CD1c-positive myeloid dendritic cell (primary cell): ENCODE measurements around the gene TADA1.
"Not testable (repeated sequence)": the region's sequence is repeated elsewhere in the genome, so short reads cannot be mapped to it uniquely, and the experiment has no call there.

Experiments
- DNase-seq: peaks from one replicate; pipeline ENCODE4 v3.0.0-alpha.2; 2016; ENCODE audit errors: extremely low spot score

Gene TADA1

GRCh38 chr1:166889776-166890175, 13.7 kb upstream of the TADA1 start:
- no peak for DNase-seq

- DNase-seq: no peak
Observed at GRCh38 chr1:166888373-166889111, 12.5 kb upstream of the TADA1 start.

GRCh38 chr1:166884971-166885370, 8.9 kb upstream of the TADA1 start:
- no peak for DNase-seq

GRCh38 chr1:166884040-166884642, 8.1 kb upstream of the TADA1 start:
- peak; percentile 48 for DNase-seq

GRCh38 chr1:166882893-166883292, 6.8 kb upstream of the TADA1 start:
- DNase-seq: no peak

GRCh38 chr1:166878173-166878917, 2.3 kb upstream of the TADA1 start:
- not testable (repeated sequence) for DNase-seq

- no peak for DNase-seq
Observed at GRCh38 chr1:166876540-166876838, 425 bp upstream of the TADA1 start.

- no peak for DNase-seq
Observed at GRCh38 chr1:166875302-166875733, 746 bp downstream of the TADA1 start.

- DNase-seq: no peak
Observed at GRCh38 chr1:166874464-166874863, 1.6 kb downstream of the TADA1 start.

GRCh38 chr1:166870584-166870983, 5.5 kb downstream of the TADA1 start:
- no peak for DNase-seq

GRCh38 chr1:166869318-166870099, 6.6 kb downstream of the TADA1 start:
- no peak for DNase-seq

GRCh38 chr1:166868639-166869038, 7.4 kb downstream of the TADA1 start:
- no peak for DNase-seq

GRCh38 chr1:166865926-166866325, 10.1 kb downstream of the TADA1 start:
- no peak for DNase-seq

GRCh38 chr1:166859597-166859996, 16.5 kb downstream of the TADA1 start:
- no peak for DNase-seq

- no peak for DNase-seq
Observed at GRCh38 chr1:166858726-166859419, 17.2 kb downstream of the TADA1 start.

GRCh38 chr1:166857995-166858394, 18.1 kb downstream of the TADA1 start:
- no peak for DNase-seq

- DNase-seq: no peak
Observed at GRCh38 chr1:166855558-166855957, 20.5 kb downstream of the TADA1 start.

- DNase-seq: no peak
Observed at GRCh38 chr1:166852918-166853317, 23.1 kb downstream of the TADA1 start.

- no peak for DNase-seq
Observed at GRCh38 chr1:166849135-166849534, 26.9 kb downstream of the TADA1 start.

GRCh38 chr1:166848193-166848592, 27.9 kb downstream of the TADA1 start:
- no peak for DNase-seq

- DNase-seq: no peak
Observed at GRCh38 chr1:166844791-166845190, 31.3 kb downstream of the TADA1 start.
